SH-SY5Y (cell line): ENCODE data around the gene MT1H.

Experiments used
- GATA2 ChIP-seq: IDR thresholded peaks from 2 replicates; pipeline ENCODE4 v1.6.1; 2011; ENCODE audit warnings: mild to moderate bottlenecking, low read depth, low read length
- GATA3 ChIP-seq: IDR thresholded peaks from 2 replicates; pipeline ENCODE4 v1.6.1; 2011; ENCODE audit warnings: low read depth, mild to moderate bottlenecking, low read length, moderate library complexity

- TF ChIP-seq GATA2 (no peak), GATA3 (no peak)
These were observed 31.9 kb downstream of the MT1H start for GRCh38 chr16:56701534-56701933.
